Measurements from ENCODE around the gene NLRC3. TPM values are rescaled to one million over a fixed set of nuclear protein-coding genes. Genes with fewer than 3 reads are reported as not detected.

Gene NLRC3
- total RNA-seq, 2 donors from 2014 or later = 0.11 to 0.18 TPM

GRCh38 chr16:3536271-3536731 lies 40.9 kb downstream of the NLRC3 start:
- Mint-ChIP-seq H3K36me3 (ENCODE audit: low read depth) (peaks cover 58% of the 10 kb centered on the region), H3K27ac (no peak overlapping the region), H3K27me3 (ENCODE audit: insufficient read depth) (no peaks in the 10 kb centered on the region), H3K4me1 (no peaks in the 10 kb centered on the region), H3K4me3 (no peak overlapping the region), H3K9me3 (no peaks in the 10 kb centered on the region)
- Histone ChIP-seq H3K27ac (ENCODE audit: low read depth, low read length) (no peak overlapping the region), H3K4me1 (ENCODE audit: control insufficient read depth, insufficient read depth, low read length) (no peaks in the 10 kb centered on the region), H3K27me3 (ENCODE audit: control insufficient read depth, insufficient read depth, low read length, poor library complexity, severe bottlenecking) (no peaks in the 10 kb centered on the region), H3K9me3 (ENCODE audit: control insufficient read depth, low read length) (no peaks in the 10 kb centered on the region), H3K9ac (ENCODE audit: extremely low read depth, low read length, poor library complexity, severe bottlenecking) (no peak overlapping the region), H3K4me3 (ENCODE audit: low read length) (no peak overlapping the region), H3K36me3 (ENCODE audit: control insufficient read depth, insufficient read depth, low read length) (peaks cover 46% of the 10 kb centered on the region)
- no peak for TF ChIP-seq CTCF (conservative IDR thresholded peaks at IDR 0.05)
- 91 to 97% methylated on average over 3 of the region's 3 CpGs for WGBS, 2 experiments (ENCODE audit: insufficient coverage in 1 of 2, insufficient read length in 1 of 2)
- DNase-seq = no peak

- H3K36me3 ChIP-seq (ENCODE audit: control insufficient read depth, insufficient read depth, low read length) = peaks cover 50% of the 10 kb centered on the region
- Mint-ChIP-seq H3K27me3 (ENCODE audit: insufficient read depth) (no peaks in the 10 kb centered on the region), H3K4me3 (no peak overlapping the region), H3K27ac (no peak overlapping the region), H3K9me3 (peaks cover under 1% of the 10 kb centered on the region), H3K4me1 (no peaks in the 10 kb centered on the region), H3K36me3 (ENCODE audit: low read depth) (peaks cover 54% of the 10 kb centered on the region)
- H3K27ac ChIP-seq (ENCODE audit: low read depth, low read length) = no peak overlapping the region
- H3K27me3 ChIP-seq (ENCODE audit: control insufficient read depth, insufficient read depth, low read length, poor library complexity, severe bottlenecking) = no peaks in the 10 kb centered on the region
- no peaks in the 10 kb centered on the region for H3K4me1 ChIP-seq (ENCODE audit: control insufficient read depth, insufficient read depth, low read length)
- TF ChIP-seq CTCF (conservative IDR thresholded peaks at IDR 0.05) = no peak
- 94 to 100% methylated on average over 5 to 10 of the region's 10 CpGs for WGBS, 2 experiments (ENCODE audit: insufficient coverage in 1 of 2, insufficient read length in 1 of 2)
- no peak overlapping the region for H3K9ac ChIP-seq (ENCODE audit: extremely low read depth, low read length, poor library complexity, severe bottlenecking)
- H3K4me3 ChIP-seq (ENCODE audit: low read length) = no peak overlapping the region
- H3K9me3 ChIP-seq (ENCODE audit: control insufficient read depth, low read length) = peaks cover under 1% of the 10 kb centered on the region
- DNase-seq = no peak
Observed at GRCh38 chr16:3534126-3534525, 43.1 kb downstream of the NLRC3 start.

GRCh38 chr16:3532741-3533140 lies 44.5 kb downstream of the NLRC3 start:
- Histone ChIP-seq H3K27ac (ENCODE audit: low read depth, low read length) (no peak overlapping the region), H3K36me3 (ENCODE audit: control insufficient read depth, insufficient read depth, low read length) (peaks cover 56% of the 10 kb centered on the region), H3K9me3 (ENCODE audit: control insufficient read depth, low read length) (peaks cover 9% of the 10 kb centered on the region), H3K9ac (ENCODE audit: extremely low read depth, low read length, poor library complexity, severe bottlenecking) (no peak overlapping the region), H3K27me3 (ENCODE audit: control insufficient read depth, insufficient read depth, low read length, poor library complexity, severe bottlenecking) (no peaks in the 10 kb centered on the region), H3K4me1 (ENCODE audit: control insufficient read depth, insufficient read depth, low read length) (no peaks in the 10 kb centered on the region), H3K4me3 (ENCODE audit: low read length) (no peak overlapping the region)
- Mint-ChIP-seq H3K27ac (no peak overlapping the region), H3K36me3 (ENCODE audit: low read depth) (peaks cover 64% of the 10 kb centered on the region), H3K4me3 (no peak overlapping the region), H3K27me3 (ENCODE audit: insufficient read depth) (no peaks in the 10 kb centered on the region), H3K9me3 (peaks cover 10% of the 10 kb centered on the region), H3K4me1 (no peaks in the 10 kb centered on the region)
- no peak for DNase-seq
- no peak for TF ChIP-seq CTCF (conservative IDR thresholded peaks at IDR 0.05)
- 93 to 96% methylated on average over 5 to 12 of the region's 12 CpGs for WGBS, 2 experiments (ENCODE audit: insufficient coverage in 1 of 2, insufficient read length in 1 of 2)
